Fibroblast of gingiva (primary cell): ENCODE results near the gene AGT.
A peak's percentile ranks its signal among the peaks of the same experiment; 100 is the strongest.
"Not testable (repeated sequence)": the region's sequence is repeated elsewhere in the genome, so short reads cannot be mapped to it uniquely, and the experiment has no call there.

Experiments used
- DNase-seq: peaks from one replicate; pipeline ENCODE4 v3.0.0-alpha.2; 2011; ENCODE audit warnings: low read depth

Gene AGT

GRCh38 chr1:230743899-230744298 is 30.0 kb upstream of the AGT start:
- no peak for DNase-seq

DNA sequence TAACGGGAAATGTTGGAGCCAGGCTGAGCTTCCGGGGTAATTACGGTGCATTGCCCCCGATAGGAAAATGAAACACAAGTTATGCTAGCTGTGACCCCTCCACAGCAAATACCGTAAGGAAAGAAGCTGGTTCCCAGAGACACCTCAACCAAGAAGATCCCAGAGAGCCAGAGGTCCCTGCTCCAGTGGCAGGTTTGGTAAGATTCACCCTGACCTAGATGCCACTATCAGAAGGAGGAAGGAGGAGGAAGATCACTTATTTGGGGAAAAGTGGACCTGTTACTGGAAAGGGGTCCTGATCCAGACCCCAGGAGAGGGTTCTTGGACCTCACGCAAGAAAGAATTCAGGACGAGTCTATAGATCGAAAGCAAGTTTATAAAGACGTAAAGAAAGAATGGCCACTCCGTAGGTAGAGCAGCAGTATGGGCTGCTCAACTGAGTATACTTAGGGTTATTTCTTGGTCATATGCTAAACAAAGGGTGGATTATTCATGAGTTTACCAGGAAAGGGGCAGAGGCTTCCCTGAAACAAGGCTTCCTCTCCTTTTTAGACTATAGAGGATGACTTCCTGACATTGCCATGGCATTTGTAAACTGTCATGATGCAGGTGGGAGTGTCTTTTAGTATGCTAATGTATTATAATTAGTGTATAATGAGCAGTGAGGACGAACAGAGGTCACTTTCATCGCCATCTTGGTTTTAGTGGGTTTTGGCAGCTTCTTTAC is 25.8 kb upstream of the AGT start:
- no peak for DNase-seq

- DNase-seq: no peak
These were observed 23.8 kb upstream of the AGT start for GRCh38 chr1:230737622-230738262.

GRCh38 chr1:230735447-230735846 is 21.5 kb upstream of the AGT start:
- no peak for DNase-seq

GRCh38 chr1:230730977-230731376 is 17.1 kb upstream of the AGT start:
- no peak for DNase-seq

GRCh38 chr1:230728710-230729392 is 14.9 kb upstream of the AGT start:
- peak; percentile 81 for DNase-seq

GRCh38 chr1:230725256-230726012 is 11.5 kb upstream of the AGT start:
- no peak for DNase-seq

- DNase-seq: not testable (repeated sequence)
These were observed 8.1 kb upstream of the AGT start for GRCh38 chr1:230721849-230722522.

DNA sequence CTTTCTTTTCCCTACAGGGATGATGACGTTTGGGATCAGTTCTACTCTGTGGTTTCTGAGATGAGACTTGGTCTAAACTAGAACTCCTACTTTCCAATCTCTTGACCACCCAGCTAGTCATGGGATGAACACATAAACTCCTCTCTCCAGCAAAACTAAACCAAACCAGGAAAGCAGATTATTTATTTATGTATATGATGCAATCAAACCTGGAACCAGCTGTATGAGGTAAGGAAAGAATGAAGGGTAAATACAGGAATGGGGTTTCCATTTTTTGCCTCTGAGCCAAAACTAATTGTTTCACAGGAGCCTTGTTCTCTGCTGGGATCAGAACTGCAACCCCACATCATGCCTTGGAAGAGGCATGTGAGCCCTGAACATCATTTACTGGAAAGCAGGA is 3.3 kb upstream of the AGT start:
- DNase-seq: no peak

DNA sequence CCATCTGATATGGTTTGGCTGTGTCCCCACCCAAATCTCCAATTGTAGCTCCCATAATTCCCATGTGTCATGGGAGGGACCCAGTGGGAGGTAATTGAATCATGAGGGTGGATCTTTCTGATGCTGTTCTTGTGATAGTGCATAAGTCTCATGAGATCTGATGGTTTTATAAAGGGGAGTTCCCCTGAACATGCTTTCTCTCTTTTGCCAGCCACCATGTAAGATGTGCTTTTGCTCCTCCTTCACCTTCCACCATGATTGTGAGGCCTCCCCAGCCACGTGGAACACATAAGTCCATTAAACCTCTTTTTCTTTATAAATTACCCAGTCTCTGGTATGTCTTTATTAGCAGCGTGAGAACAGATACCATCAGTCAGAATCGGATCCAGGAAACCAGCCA is 2.5 kb upstream of the AGT start:
- DNase-seq: not testable (repeated sequence)

- no peak for DNase-seq
These were observed 1.6 kb upstream of the AGT start for GRCh38 chr1:230715510-230715909.

- no peak for DNase-seq
These were observed 391 bp downstream of the AGT start for GRCh38 chr1:230713547-230713914.

GRCh38 chr1:230713138-230713537 is 784 bp downstream of the AGT start:
- DNase-seq: no peak

- DNase-seq: no peak
These were observed 1.4 kb downstream of the AGT start for GRCh38 chr1:230712470-230712942.

DNA sequence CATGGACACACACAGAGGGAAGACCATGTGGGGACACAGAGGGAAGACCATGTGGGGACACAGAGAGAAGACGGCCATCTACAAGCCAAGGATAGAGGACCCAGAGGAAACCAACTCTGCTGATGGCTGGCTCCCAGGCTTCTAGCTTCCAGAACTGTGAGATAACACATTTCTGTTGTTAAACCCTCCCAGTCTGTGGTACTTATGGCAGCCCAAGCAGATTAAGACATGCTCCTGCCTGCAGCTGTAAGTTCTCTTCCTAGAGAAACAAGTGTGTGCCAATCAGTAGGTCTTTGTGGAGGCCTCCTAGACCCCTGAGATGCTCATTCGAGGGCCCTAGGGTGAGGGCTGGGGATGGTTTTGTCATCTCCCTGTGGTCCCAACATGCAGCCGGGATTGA is 2.7 kb downstream of the AGT start:
- DNase-seq: no peak

GRCh38 chr1:230710543-230710904 is 3.4 kb downstream of the AGT start:
- no peak for DNase-seq

DNA sequence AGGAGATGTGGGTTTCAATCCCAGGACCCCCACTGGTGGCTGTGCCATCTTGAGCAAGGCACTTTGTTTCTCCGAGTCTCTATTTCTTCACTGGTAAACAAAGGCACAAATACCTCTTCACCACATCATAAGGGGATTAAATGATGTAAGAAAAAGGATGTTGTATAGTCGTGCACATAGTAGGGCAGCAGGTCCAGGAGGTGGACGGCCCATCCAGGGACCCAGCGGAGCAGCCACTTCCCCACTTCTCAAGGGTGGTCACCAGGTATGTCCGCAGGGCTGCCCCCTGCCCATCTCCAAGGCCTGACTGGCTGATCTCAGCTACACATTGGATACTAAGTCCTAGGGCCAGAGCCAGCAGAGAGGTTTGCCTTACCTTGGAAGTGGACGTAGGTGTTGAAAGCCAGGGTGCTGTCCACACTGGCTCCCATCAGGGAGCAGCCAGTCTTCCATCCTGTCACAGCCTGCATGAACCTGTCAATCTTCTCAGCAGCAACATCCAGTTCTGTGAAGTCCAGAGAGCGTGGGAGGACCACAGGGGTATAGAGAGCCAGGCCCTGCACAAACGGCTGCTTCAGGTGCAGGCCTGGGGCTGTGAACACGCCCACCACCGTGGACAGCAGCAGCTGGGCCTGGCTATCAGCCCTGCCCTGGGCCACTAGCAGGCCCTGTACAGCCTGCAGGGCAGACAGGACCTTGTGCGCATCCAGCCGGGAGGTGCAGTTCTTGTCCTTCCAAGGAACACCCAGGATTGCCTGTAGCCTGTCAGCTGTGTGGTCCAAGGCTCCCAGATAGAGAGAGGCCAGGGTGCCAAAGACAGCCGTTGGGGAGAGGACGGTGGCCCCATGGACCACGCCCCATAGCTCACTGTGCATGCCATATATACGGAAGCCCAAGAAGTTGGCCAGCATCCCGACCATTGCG is 4.0 kb downstream of the AGT start:
- no peak for DNase-seq

DNA sequence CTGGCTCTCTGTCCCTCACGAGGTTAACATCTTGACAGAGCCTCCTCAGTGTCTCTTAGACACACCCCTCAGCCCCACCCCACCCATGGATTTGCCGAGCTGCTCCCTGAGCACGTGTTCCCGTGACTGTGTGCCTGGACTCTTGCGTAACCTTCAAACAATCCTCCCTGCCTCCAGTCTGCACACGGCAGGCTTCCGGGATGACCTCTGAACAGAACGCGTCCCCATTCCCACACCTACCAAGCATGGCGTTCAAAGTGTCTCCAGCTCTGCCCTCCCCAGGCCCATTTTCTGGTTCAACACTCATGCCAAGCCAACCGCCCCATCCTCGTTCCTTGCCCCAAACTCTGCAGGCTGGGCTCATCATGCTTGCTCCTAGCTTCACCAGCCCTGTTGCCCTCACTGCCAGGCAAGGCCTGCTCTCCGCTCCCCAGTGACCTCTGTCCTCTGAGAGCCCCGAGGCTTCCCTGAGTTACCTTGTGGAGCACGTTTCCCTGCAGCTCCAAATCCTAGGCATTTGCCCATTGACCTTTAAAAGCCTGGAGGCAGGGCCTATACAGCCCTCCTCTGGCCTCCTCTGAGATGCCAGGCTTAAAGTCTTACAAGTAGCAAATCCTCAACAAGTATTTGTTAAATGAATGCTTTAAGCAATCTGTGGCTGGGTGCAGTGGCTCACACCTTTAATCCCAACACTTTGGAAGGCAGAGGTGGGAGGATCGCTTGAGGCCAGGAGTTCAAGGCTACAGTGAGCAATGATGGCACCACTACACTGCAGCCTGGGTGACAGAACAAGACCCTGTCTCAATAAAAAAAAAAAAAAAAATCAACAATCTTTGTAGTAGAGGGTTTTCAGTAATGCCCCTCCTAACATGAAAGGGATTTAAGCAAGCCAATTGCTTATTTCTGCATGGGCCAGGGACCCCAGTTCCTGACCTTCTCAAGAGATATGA is 5.0 kb downstream of the AGT start:
- no peak for DNase-seq

DNA sequence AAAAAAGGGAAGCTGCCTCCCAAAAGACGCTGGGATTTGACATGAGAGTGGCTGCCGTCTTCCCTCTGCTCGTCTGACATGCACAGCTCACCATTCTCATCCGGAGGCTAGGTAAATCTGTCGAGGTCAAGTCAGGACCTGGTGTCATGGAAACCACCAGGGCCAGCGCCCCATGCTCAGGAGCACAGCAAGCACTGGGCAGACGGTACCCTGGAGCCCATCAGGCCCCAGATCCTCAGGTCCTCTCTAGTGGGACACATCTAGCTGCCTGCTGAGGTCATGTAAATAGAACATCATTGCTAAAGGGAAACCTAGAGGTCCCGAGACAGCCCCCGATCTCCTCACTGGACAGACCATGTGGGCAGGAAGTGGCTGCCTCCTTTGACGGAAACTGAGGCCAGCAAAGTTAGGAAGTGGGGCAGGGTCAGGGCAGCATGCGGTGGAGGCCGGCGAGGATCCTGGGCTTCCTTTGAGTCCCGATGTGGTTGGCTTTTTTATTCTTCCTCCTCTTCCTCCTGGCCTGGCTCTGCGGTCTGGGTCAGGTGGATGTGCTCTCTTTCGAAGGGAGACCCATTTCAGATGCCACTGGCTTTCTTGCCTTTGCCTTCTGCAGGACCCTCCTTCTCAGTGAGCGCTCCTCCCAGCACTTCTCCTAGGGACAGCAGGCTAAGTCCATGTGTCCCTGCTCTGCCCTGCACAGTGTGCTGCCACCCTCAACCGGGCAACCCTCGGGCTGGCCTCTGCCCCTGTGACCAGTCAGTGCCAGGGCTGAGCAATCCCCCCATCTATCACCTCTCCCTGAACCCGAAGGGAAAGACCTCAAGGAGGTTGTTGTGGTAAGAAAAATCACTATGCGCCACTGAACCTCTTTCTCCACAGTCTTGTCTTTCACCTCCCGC is 5.9 kb downstream of the AGT start:
- DNase-seq: no peak
